Activated CD8-positive, alpha-beta T cell treated with anti-CD3 and anti-CD28 coated beads for 36 hours (primary cell): ENCODE measurements around the gene SIRT7. TPM values are rescaled to one million over a fixed set of nuclear protein-coding genes. Genes with fewer than 3 reads are reported as not detected.
A peak's percentile ranks its signal among the peaks of the same experiment; 100 is the strongest.

ENCODE experiments used
- ATAC-seq: fragments of 200-7000 bp; cut with Tn5 transposase; one replicate; pipeline ENCODE4 v1.10.0; 2021; ENCODE audit warnings: mild to moderate bottlenecking, moderate library complexity
- CTCF ChIA-PET: fragments of 350-600 bp; sonication (Branson Sonifier 250); formaldehyde crosslinking; loops from one replicate; lab custom pipeline; 2021; ENCODE audit warnings: antibody characterized with exemption; lab: Charles Lee
- POLR2A ChIA-PET: fragments of 350-600 bp; sonication (Branson Sonifier 250); formaldehyde crosslinking; loops from one replicate; lab custom pipeline; 2021; ENCODE audit warnings: antibody characterized with exemption; lab: Charles Lee
- DNase-seq: peaks from one replicate; pipeline ENCODE4 v3.0.0-alpha.2; 2020
- H3K27ac Mint-ChIP-seq: one replicate; pipeline ENCODE4 v1.8.0; 2021; ENCODE audit warnings: mild to moderate bottlenecking, mixed read lengths
- H3K27me3 Mint-ChIP-seq: one replicate; pipeline ENCODE4 v1.8.0; 2021; ENCODE audit warnings: mixed read lengths
- H3K36me3 Mint-ChIP-seq: one replicate; pipeline ENCODE4 v1.8.0; 2021; ENCODE audit warnings: low read depth, mixed read lengths
- H3K4me1 Mint-ChIP-seq: one replicate; pipeline ENCODE4 v1.8.0; 2021; ENCODE audit warnings: low read depth, mixed read lengths
- H3K4me3 Mint-ChIP-seq: one replicate; pipeline ENCODE4 v1.8.0; 2021; ENCODE audit warnings: mild to moderate bottlenecking, moderate library complexity, mixed read lengths
- H3K9me3 Mint-ChIP-seq: one replicate; pipeline ENCODE4 v1.8.0; 2021; ENCODE audit warnings: mixed read lengths
- intact Hi-C: fragments of 100-400 bp; cut with micrococcal nuclease; formaldehyde crosslinking; loops from one replicate; pipeline ENCODE4 v1.10.0; 2022
- total RNA-seq, 2 experiments: library from RNA; stranded (reverse); gene quantifications; one replicate each; pipeline ENCODE4 v1.2.3, GENCODE V29; 2021
- TF ChIP-seq, protein P1 (sequence below): fragments of 200-600 bp; IDR thresholded peaks from one replicate; pipeline ENCODE4 v1.8.0; 2022; ENCODE audit warnings: antibody characterized with exemption, mild to moderate bottlenecking

The SIRT7 gene
- total RNA-seq, 2 experiments from 2014 or later = 28.1 to 32.0 TPM

DNA sequence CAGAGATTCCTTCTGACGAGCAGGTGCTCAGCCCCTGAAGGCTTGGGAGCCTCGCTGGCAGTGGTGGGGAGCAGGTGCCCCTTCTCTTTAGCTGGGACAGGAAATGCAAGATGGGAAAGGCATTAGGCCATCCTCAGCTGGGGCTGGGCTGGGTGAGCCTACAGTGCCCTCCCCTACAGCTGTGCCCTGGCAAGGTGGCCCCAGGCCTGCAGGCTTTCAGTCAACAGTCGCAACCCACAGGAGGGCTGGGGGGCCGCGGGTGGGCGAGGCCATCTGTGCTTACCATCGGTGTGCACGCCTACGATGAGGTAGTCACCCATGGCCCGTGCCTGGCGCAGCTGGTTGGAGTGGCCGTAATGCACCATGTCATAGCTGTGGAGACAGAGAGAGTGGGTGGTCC is 8.7 kb downstream of the SIRT7 start:
- DNase-seq (no peak), ATAC-seq (no peak)
- H3K9me3 Mint-ChIP-seq = no peaks in the 10 kb centered on the region
- intact Hi-C loops = no loop called here
- H3K36me3 Mint-ChIP-seq = peaks cover 11% of the 10 kb centered on the region
- ChIA-PET CTCF (interaction anchor here (0.7 kb wide), 1 partner anchor 40 kb away, joined by 3 read pairs; no protein-coding TSS in a partner anchor), POLR2A (interaction anchor here (0.6 to 2.2 kb wide), 8 partner anchors 8 to 195 kb away, joined by 3 to 7 read pairs (median 4); partner anchors contain the start of gene ARHGDIA)
- H3K4me3 Mint-ChIP-seq = peak overlapping the region; percentile 84
- peaks cover 11% of the 10 kb centered on the region for H3K4me1 Mint-ChIP-seq
- H3K27me3 Mint-ChIP-seq = no peaks in the 10 kb centered on the region
- no peak overlapping the region for H3K27ac Mint-ChIP-seq
- TF ChIP-seq, protein P1, sequence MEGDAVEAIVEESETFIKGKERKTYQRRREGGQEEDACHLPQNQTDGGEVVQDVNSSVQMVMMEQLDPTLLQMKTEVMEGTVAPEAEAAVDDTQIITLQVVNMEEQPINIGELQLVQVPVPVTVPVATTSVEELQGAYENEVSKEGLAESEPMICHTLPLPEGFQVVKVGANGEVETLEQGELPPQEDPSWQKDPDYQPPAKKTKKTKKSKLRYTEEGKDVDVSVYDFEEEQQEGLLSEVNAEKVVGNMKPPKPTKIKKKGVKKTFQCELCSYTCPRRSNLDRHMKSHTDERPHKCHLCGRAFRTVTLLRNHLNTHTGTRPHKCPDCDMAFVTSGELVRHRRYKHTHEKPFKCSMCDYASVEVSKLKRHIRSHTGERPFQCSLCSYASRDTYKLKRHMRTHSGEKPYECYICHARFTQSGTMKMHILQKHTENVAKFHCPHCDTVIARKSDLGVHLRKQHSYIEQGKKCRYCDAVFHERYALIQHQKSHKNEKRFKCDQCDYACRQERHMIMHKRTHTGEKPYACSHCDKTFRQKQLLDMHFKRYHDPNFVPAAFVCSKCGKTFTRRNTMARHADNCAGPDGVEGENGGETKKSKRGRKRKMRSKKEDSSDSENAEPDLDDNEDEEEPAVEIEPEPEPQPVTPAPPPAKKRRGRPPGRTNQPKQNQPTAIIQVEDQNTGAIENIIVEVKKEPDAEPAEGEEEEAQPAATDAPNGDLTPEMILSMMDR = no peak

- Mint-ChIP-seq H3K36me3 (peaks cover 10% of the 10 kb centered on the region), H3K4me3 (no peak overlapping the region), H3K4me1 (peaks cover 11% of the 10 kb centered on the region), H3K27me3 (no peaks in the 10 kb centered on the region), H3K27ac (no peak overlapping the region), H3K9me3 (no peaks in the 10 kb centered on the region)
- ChIA-PET CTCF (interaction anchor here (1.2 kb wide), 1 partner anchor 9 kb away, joined by 3 read pairs; the partner anchor contains the start of gene SIRT7), POLR2A (interaction anchor here (0.6 to 2.2 kb wide), 5 partner anchors 8 to 36 kb away, joined by 3 to 7 read pairs (median 4); no protein-coding TSS in a partner anchor)
- ATAC-seq (no peak), DNase-seq (no peak)
- TF ChIP-seq, protein P1 = no peak
- intact Hi-C loops = no loop called here
These were observed 9.2 kb downstream of the SIRT7 start for GRCh38 chr17:81908793-81909192.

- ATAC-seq = no peak
- peaks cover 11% of the 10 kb centered on the region for H3K4me1 Mint-ChIP-seq
- ChIA-PET CTCF (interaction anchor here (1.2 kb wide), 1 partner anchor 10 kb away, joined by 3 read pairs; the partner anchor contains the start of gene SIRT7), POLR2A (no interaction called here)
- intact Hi-C loops = no loop called here
- no peaks in the 10 kb centered on the region for H3K36me3 Mint-ChIP-seq
- H3K4me3 Mint-ChIP-seq = no peak overlapping the region
- no peaks in the 10 kb centered on the region for H3K27me3 Mint-ChIP-seq
- TF ChIP-seq, protein P1 = no peak
- no peaks in the 10 kb centered on the region for H3K9me3 Mint-ChIP-seq
- no peak overlapping the region for H3K27ac Mint-ChIP-seq
- DNase-seq = no peak
These were observed 10.5 kb downstream of the SIRT7 start for GRCh38 chr17:81907219-81908145.

DNA sequence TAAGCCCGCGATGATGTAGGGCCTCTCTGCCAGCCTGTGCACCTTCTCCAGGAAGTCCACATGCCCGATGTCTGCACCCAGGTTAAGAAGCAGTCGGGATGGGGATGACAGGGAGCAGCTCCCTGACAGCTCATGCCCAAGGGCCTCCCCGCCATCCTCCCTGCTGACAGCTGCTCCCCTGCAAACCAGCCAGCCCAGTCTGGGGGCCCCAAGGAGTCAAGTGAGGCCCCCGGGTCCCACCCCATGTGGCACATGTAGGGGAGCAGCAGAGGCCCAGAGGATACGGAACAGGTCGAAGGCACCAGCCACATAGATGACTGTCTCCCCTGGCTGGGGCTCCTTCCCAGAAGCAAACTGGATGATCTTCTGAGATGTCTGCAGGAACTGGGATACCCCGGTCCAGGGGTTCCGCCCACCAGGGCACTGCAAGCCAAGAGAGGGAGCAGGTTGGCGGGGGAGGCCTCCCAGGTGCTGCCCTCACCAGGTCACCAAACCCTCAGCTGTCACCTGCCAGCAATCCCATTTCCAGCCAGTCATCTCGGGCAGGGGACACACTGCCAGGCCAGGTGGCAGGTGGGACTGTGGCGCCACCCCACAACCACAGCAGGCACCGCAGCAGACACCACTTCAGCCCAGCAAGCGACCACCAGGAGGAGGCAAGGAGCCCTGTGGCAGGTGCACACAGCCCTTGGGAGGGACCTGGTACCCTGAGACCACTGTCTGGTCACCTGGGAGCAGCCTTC is 11.3 kb downstream of the SIRT7 start:
- CTCF ChIA-PET = interaction anchor here (1.5 kb wide), 1 partner anchor 7 kb away, joined by 4 read pairs; no protein-coding TSS in a partner anchor
- TF ChIP-seq, protein P1 = peak; percentile 8
- intact Hi-C loops = no loop called here
- no peak for ATAC-seq
- Mint-ChIP-seq H3K27ac (no peak overlapping the region), H3K4me1 (peaks cover 6% of the 10 kb centered on the region), H3K4me3 (no peak overlapping the region), H3K36me3 (no peaks in the 10 kb centered on the region), H3K27me3 (no peaks in the 10 kb centered on the region), H3K9me3 (no peaks in the 10 kb centered on the region)
- POLR2A ChIA-PET = no interaction called here
- no peak for DNase-seq
